Measurements from ENCODE around the gene RASAL2. TPM values are rescaled to one million over a fixed set of nuclear protein-coding genes. Genes with fewer than 3 reads are reported as not detected.

The RASAL2 gene
- total and polyA plus RNA-seq, 2 donors (not counting 1 experiment from before 2014, with no cell fraction given) = 11.9 to 21.8 TPM

- H2AFZ ChIP-seq (ENCODE audit: low read length) = no peak overlapping the region
- H3K4me1 ChIP-seq (ENCODE audit: control insufficient read depth, extremely low read depth, insufficient read depth, low read length) = peaks cover 4% of the 10 kb centered on the region
- DNase-seq (ENCODE audit: low read depth in 2 of 2) = no peak
- no peaks in the 10 kb centered on the region for H3K36me3 ChIP-seq (ENCODE audit: control insufficient read depth, insufficient read depth, low read length)
- H3K79me2 ChIP-seq (ENCODE audit: control insufficient read depth, insufficient read depth, low read length) = no peaks in the 10 kb centered on the region
- no peaks in the 10 kb centered on the region for H3K27me3 ChIP-seq (ENCODE audit: control insufficient read depth, insufficient read depth, low read length)
- no peak overlapping the region for H3K9ac ChIP-seq (ENCODE audit: insufficient read depth, low read length)
- H4K20me1 ChIP-seq (ENCODE audit: control insufficient read depth, extremely low read depth, insufficient read depth, low read length) = no peaks in the 10 kb centered on the region
- no peak overlapping the region for H3K4me3 ChIP-seq (replicated peaks in 1 of 4; ENCODE audit: control extremely low read depth in 1 of 4, insufficient read depth in 1 of 4, low read depth in 3 of 4, low read length in 4 of 4)
- H3K9me3 ChIP-seq (ENCODE audit: control insufficient read depth, insufficient read depth, low read depth, low read length) = no peaks in the 10 kb centered on the region
- no peak overlapping the region for H3K27ac ChIP-seq (ENCODE audit: insufficient read depth, low read length)
- H3K4me2 ChIP-seq (ENCODE audit: extremely low read depth, insufficient read depth, low read length) = no peak overlapping the region
- TF ChIP-seq EZH2 (IDR thresholded peaks at IDR 0.05; ENCODE audit: low read length, missing control alignments) = no peak
- TF ChIP-seq, protein P1, sequence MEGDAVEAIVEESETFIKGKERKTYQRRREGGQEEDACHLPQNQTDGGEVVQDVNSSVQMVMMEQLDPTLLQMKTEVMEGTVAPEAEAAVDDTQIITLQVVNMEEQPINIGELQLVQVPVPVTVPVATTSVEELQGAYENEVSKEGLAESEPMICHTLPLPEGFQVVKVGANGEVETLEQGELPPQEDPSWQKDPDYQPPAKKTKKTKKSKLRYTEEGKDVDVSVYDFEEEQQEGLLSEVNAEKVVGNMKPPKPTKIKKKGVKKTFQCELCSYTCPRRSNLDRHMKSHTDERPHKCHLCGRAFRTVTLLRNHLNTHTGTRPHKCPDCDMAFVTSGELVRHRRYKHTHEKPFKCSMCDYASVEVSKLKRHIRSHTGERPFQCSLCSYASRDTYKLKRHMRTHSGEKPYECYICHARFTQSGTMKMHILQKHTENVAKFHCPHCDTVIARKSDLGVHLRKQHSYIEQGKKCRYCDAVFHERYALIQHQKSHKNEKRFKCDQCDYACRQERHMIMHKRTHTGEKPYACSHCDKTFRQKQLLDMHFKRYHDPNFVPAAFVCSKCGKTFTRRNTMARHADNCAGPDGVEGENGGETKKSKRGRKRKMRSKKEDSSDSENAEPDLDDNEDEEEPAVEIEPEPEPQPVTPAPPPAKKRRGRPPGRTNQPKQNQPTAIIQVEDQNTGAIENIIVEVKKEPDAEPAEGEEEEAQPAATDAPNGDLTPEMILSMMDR (conservative IDR thresholded peaks at IDR 0.05 in 1 of 2, IDR thresholded peaks at IDR 0.05 in 1 of 2; ENCODE audit: low read depth in 1 of 2, low read length in 2 of 2) = no peak
Measured at GRCh38 chr1:178461104-178461503, 367.2 kb downstream of the RASAL2 start.

DNA sequence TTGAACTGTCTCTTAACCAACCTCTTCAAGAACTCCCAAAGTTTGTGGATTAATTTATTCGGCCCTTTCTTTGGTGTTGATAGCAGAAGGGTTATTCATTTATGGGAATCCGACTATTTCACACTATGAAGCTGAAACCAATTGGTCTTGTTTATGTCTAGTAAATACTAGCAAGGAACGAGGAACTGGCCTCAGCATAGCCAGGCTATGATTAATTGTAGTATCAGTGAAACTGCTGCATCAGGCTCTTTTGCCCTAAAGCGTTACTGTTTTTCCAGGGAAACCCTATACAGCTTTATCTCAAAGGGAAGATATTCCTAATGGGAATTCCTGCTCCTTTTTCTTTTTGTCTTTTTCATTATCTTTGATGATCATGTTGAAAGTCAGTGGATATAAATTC, 367.8 kb downstream of the RASAL2 start:
- Histone ChIP-seq H3K27ac (ENCODE audit: insufficient read depth, low read length) (no peak overlapping the region), H3K36me3 (ENCODE audit: control insufficient read depth, insufficient read depth, low read length) (no peaks in the 10 kb centered on the region), H3K4me1 (ENCODE audit: control insufficient read depth, extremely low read depth, insufficient read depth, low read length) (peaks cover 4% of the 10 kb centered on the region), H3K27me3 (ENCODE audit: control insufficient read depth, insufficient read depth, low read length) (no peaks in the 10 kb centered on the region), H3K9ac (ENCODE audit: insufficient read depth, low read length) (no peak overlapping the region), H3K9me3 (ENCODE audit: control insufficient read depth, insufficient read depth, low read depth, low read length) (no peaks in the 10 kb centered on the region), H4K20me1 (ENCODE audit: control insufficient read depth, extremely low read depth, insufficient read depth, low read length) (no peaks in the 10 kb centered on the region), H3K79me2 (ENCODE audit: control insufficient read depth, insufficient read depth, low read length) (no peaks in the 10 kb centered on the region), H3K4me2 (ENCODE audit: extremely low read depth, insufficient read depth, low read length) (no peak overlapping the region), H2AFZ (ENCODE audit: low read length) (no peak overlapping the region), H3K4me3 (replicated peaks in 1 of 4; ENCODE audit: control extremely low read depth in 1 of 4, insufficient read depth in 1 of 4, low read depth in 3 of 4, low read length in 4 of 4) (no peak overlapping the region)
- peak in 1 of 2 donors; percentile 6 for DNase-seq (ENCODE audit: low read depth in 2 of 2)
- TF ChIP-seq EZH2 (IDR thresholded peaks at IDR 0.05; ENCODE audit: low read length, missing control alignments) = no peak
- TF ChIP-seq, protein P1 (conservative IDR thresholded peaks at IDR 0.05 in 1 of 2, IDR thresholded peaks at IDR 0.05 in 1 of 2; ENCODE audit: low read depth in 1 of 2, low read length in 2 of 2) = no peak

GRCh38 chr1:178464141-178464540, 370.2 kb downstream of the RASAL2 start:
- Histone ChIP-seq H3K79me2 (ENCODE audit: control insufficient read depth, insufficient read depth, low read length) (no peaks in the 10 kb centered on the region), H3K9ac (ENCODE audit: insufficient read depth, low read length) (no peak overlapping the region), H3K27ac (ENCODE audit: insufficient read depth, low read length) (no peak overlapping the region), H3K4me2 (ENCODE audit: extremely low read depth, insufficient read depth, low read length) (no peak overlapping the region), H3K4me3 (replicated peaks in 1 of 4; ENCODE audit: control extremely low read depth in 1 of 4, insufficient read depth in 1 of 4, low read depth in 3 of 4, low read length in 4 of 4) (no peak overlapping the region), H4K20me1 (ENCODE audit: control insufficient read depth, extremely low read depth, insufficient read depth, low read length) (no peaks in the 10 kb centered on the region), H3K9me3 (ENCODE audit: control insufficient read depth, insufficient read depth, low read depth, low read length) (no peaks in the 10 kb centered on the region), H3K27me3 (ENCODE audit: control insufficient read depth, insufficient read depth, low read length) (no peaks in the 10 kb centered on the region), H2AFZ (ENCODE audit: low read length) (no peak overlapping the region), H3K36me3 (ENCODE audit: control insufficient read depth, insufficient read depth, low read length) (no peaks in the 10 kb centered on the region), H3K4me1 (ENCODE audit: control insufficient read depth, extremely low read depth, insufficient read depth, low read length) (peaks cover 4% of the 10 kb centered on the region)
- TF ChIP-seq EZH2 (IDR thresholded peaks at IDR 0.05; ENCODE audit: low read length, missing control alignments) = no peak
- TF ChIP-seq, protein P1 (conservative IDR thresholded peaks at IDR 0.05 in 1 of 2, IDR thresholded peaks at IDR 0.05 in 1 of 2; ENCODE audit: low read depth in 1 of 2, low read length in 2 of 2) = no peak
- no peak for DNase-seq (ENCODE audit: low read depth in 2 of 2)
